Fibroblast of lung (primary cell): ENCODE results near the gene HIRA. TPM values are rescaled to one million over a fixed set of nuclear protein-coding genes. Genes with fewer than 3 reads are reported as not detected.

ENCODE experiments used
- DNase-seq, 2 donors: peaks; one replicate each; pipeline versions ENCODE4 v3.0.0 to v3.0.0-alpha.2; 2010; ENCODE audit warnings: low read depth in 2 of 2
- H2AFZ ChIP-seq: 2 replicates; pipeline ENCODE4 v1.5.1; 2012; ENCODE audit warnings: low read length, control low read depth, inconsistent platforms
- H3K27ac ChIP-seq: 2 replicates; pipeline ENCODE4 v1.5.1; 2011; ENCODE audit warnings: low read length, control low read depth; ENCODE audit not compliant: insufficient read depth
- H3K27me3 ChIP-seq: 2 replicates; pipeline ENCODE4 v1.5.1; 2011; ENCODE audit warnings: mild to moderate bottlenecking, low read length; ENCODE audit not compliant: control insufficient read depth, insufficient read depth
- H3K36me3 ChIP-seq: 2 replicates; pipeline ENCODE4 v1.5.1; 2011; ENCODE audit warnings: low read length; ENCODE audit not compliant: control insufficient read depth, insufficient read depth
- H3K4me1 ChIP-seq: 2 replicates; pipeline ENCODE4 v1.5.1; 2011; ENCODE audit warnings: low read length; ENCODE audit not compliant: control insufficient read depth, insufficient read depth; ENCODE audit errors: extremely low read depth
- H3K4me2 ChIP-seq: 2 replicates; pipeline ENCODE4 v1.5.1; 2011; ENCODE audit warnings: low read length, control low read depth; ENCODE audit not compliant: insufficient read depth; ENCODE audit errors: extremely low read depth
- H3K4me3 ChIP-seq, 4 experiments: fragments of 200-600 bp in 1 of 4; sonication (generic) in 1 of 4; replicated peaks in 1 of 4; 2 replicates each; pipeline ENCODE4 v1.5.1; 2011 to 2016; ENCODE audit warnings: low read length in 4 of 4, low read depth in 3 of 4, mild to moderate bottlenecking in 3 of 4, control low read depth in 2 of 4, inconsistent platforms in 1 of 4, mixed read lengths in 1 of 4; ENCODE audit not compliant: insufficient read depth in 1 of 4; ENCODE audit errors: control extremely low read depth in 1 of 4
- H3K79me2 ChIP-seq: 2 replicates; pipeline ENCODE4 v1.5.1; 2012; ENCODE audit warnings: mild to moderate bottlenecking, low read length, inconsistent platforms; ENCODE audit not compliant: control insufficient read depth, insufficient read depth
- H3K9ac ChIP-seq: 2 replicates; pipeline ENCODE4 v1.5.1; 2011; ENCODE audit warnings: mild to moderate bottlenecking, low read length, control low read depth; ENCODE audit not compliant: insufficient read depth
- H3K9me3 ChIP-seq: 2 replicates; pipeline ENCODE4 v1.5.1; 2012; ENCODE audit warnings: low read depth, low read length; ENCODE audit not compliant: control insufficient read depth, insufficient read depth
- H4K20me1 ChIP-seq: 2 replicates; pipeline ENCODE4 v1.5.1; 2011; ENCODE audit warnings: low read length; ENCODE audit not compliant: control insufficient read depth, insufficient read depth; ENCODE audit errors: extremely low read depth
- EZH2 ChIP-seq: IDR thresholded peaks from 2 replicates; pipeline ENCODE4 v1.5.1; 2012; ENCODE audit warnings: low read length, control low read depth, mild to moderate bottlenecking; ENCODE audit errors: missing control alignments
- polyA plus RNA-seq, 2 donors: library from polyadenylated mRNA; depleted of rRNA in 1 of 2; stranded (reverse) in 1 of 2; unstranded in 1 of 2; fragments of >200 nt; gene quantifications; 2 replicates each; pipeline ENCODE4 v1.2.1, GENCODE V29; 2011 to 2012; ENCODE audit warnings: missing spikeins in 1 of 2
- total RNA-seq: library from RNA; depleted of rRNA; stranded (reverse); fragments of >200 nt; gene quantifications from 2 replicates; pipeline ENCODE4 v1.2.1, GENCODE V29; 2014
- TF ChIP-seq, protein P1 (sequence below), 2 donors: IDR thresholded peaks in 1 of 2; conservative IDR thresholded peaks in 1 of 2; 1 replicate in 1 of 2; 2 replicates in 1 of 2; pipeline ENCODE4 v1.5.1; 2011 to 2012; ENCODE audit warnings: low read length in 2 of 2, control low read depth in 1 of 2, inconsistent platforms in 1 of 2, low read depth in 1 of 2, mild to moderate bottlenecking in 1 of 2

HIRA gene
- total and polyA plus RNA-seq, 2 donors (not counting 1 experiment from before 2014, with no cell fraction given), result 19.2 to 20.5 TPM

DNA sequence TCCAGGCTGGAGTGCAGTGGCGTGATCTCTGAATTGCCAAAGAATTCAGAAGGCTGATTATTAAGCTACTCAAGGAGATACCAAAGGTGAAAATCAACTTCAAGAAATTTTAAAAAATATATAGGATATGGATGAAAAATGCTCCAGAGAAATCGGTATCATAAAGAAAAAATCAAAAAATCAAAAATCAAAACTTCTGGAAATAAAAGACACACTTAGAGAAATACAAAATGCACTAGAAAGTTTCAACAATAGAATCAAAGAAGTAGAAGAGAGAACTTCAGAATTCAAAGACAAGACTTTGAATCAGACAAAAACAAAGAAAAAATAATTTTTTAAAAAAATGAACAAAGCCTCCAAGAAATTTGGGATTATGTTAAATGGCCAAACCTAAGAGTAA is 94.4 kb downstream of the HIRA start:
- TF ChIP-seq, protein P1, sequence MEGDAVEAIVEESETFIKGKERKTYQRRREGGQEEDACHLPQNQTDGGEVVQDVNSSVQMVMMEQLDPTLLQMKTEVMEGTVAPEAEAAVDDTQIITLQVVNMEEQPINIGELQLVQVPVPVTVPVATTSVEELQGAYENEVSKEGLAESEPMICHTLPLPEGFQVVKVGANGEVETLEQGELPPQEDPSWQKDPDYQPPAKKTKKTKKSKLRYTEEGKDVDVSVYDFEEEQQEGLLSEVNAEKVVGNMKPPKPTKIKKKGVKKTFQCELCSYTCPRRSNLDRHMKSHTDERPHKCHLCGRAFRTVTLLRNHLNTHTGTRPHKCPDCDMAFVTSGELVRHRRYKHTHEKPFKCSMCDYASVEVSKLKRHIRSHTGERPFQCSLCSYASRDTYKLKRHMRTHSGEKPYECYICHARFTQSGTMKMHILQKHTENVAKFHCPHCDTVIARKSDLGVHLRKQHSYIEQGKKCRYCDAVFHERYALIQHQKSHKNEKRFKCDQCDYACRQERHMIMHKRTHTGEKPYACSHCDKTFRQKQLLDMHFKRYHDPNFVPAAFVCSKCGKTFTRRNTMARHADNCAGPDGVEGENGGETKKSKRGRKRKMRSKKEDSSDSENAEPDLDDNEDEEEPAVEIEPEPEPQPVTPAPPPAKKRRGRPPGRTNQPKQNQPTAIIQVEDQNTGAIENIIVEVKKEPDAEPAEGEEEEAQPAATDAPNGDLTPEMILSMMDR (conservative IDR thresholded peaks at IDR 0.05 in 1 of 2, IDR thresholded peaks at IDR 0.05 in 1 of 2; ENCODE audit: low read depth in 1 of 2, low read length in 2 of 2), result no peak
- no peak for TF ChIP-seq EZH2
- Histone ChIP-seq H3K79me2 (no peaks in the 10 kb centered on the region), H3K27ac (no peak overlapping the region), H3K9ac (no peak overlapping the region), H3K9me3 (no peaks in the 10 kb centered on the region), H3K27me3 (no peaks in the 10 kb centered on the region), H4K20me1 (no peaks in the 10 kb centered on the region), H3K36me3 (no peaks in the 10 kb centered on the region), H2AFZ (no peak overlapping the region), H3K4me3 (no peak overlapping the region), H3K4me2 (no peak overlapping the region), H3K4me1 (no peaks in the 10 kb centered on the region)
- DNase-seq, result no peak

DNA sequence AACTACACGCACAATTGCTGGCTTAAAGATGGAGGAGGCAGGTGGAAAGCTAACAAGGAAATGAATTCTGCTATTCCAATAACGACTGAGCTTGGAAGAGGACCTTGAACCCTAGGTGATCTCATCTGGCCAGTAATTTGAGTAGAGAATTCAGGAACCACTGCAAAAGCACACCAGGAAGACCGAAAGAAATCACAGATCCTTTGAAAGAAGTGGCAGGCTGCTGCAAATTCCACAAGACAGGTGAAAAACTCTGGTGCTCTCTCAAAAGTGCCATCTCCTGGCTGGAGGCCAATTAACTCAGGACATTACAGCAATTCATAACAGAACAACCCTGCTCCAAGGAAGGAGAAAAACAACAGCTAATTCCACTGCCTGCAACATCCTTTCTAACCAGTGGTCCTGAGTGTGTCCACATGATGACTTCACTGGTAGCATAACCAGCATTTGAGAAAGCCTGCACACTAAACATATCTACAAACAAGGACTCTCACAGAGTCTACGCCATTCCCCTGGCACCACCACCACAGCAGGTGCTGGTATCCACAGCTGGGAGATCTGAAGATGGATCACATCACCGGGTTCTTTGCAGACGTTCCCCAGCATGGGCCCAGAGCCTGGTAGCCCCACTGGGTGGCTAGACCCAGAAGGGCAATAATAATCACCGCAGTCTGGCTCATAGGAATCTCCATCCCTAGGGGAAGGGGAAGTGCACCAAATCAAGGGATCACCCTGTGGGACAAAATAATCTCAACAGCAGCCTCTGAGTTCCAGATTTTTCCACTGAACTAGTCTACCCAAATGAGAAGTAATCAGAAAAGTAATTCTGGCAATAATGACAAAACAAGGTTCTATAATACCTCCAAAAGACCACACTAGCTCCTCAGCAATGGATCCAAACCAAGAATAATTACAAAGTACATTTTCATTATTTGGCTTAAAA is 95.1 kb downstream of the HIRA start:
- no peak overlapping the region for H3K9ac ChIP-seq
- no peak for DNase-seq
- no peaks in the 10 kb centered on the region for H3K4me1 ChIP-seq
- H3K27ac ChIP-seq, result no peak overlapping the region
- no peak overlapping the region for H3K4me2 ChIP-seq
- no peaks in the 10 kb centered on the region for H3K79me2 ChIP-seq
- H3K36me3 ChIP-seq, result no peaks in the 10 kb centered on the region
- no peak for TF ChIP-seq EZH2
- TF ChIP-seq, protein P1 (conservative IDR thresholded peaks at IDR 0.05 in 1 of 2, IDR thresholded peaks at IDR 0.05 in 1 of 2; ENCODE audit: low read depth in 1 of 2, low read length in 2 of 2), result no peak
- H3K9me3 ChIP-seq, result no peaks in the 10 kb centered on the region
- H3K27me3 ChIP-seq, result no peaks in the 10 kb centered on the region
- no peak overlapping the region for H2AFZ ChIP-seq
- H3K4me3 ChIP-seq, result no peak overlapping the region
- H4K20me1 ChIP-seq, result no peaks in the 10 kb centered on the region

DNA sequence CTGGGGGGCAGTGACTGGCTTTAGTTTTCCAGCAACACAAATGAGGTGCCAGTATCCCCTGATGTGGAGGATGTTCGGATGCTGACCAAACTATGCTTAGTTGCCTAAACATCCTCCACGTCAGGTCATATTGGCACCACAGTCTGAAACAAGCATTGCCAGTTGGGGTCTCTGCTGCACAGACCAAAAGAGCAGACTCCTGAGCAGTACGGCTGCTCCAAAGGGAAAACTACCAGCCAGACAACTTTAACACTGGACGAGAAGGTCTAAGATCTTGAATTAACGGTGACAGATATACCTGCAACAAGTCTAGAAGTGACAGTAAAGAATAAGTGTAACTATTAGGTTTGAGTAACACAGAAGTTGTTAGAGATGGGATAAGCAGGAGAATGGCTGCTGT is 99.6 kb downstream of the HIRA start:
- Histone ChIP-seq H3K9me3 (no peaks in the 10 kb centered on the region), H2AFZ (no peak overlapping the region), H3K9ac (no peak overlapping the region), H3K27ac (no peak overlapping the region), H3K4me1 (no peaks in the 10 kb centered on the region), H3K79me2 (no peaks in the 10 kb centered on the region), H4K20me1 (no peaks in the 10 kb centered on the region), H3K4me2 (no peak overlapping the region), H3K36me3 (peaks cover 12% of the 10 kb centered on the region), H3K4me3 (no peak overlapping the region), H3K27me3 (no peaks in the 10 kb centered on the region)
- no peak for DNase-seq
- no peak for TF ChIP-seq EZH2
